Fibroblast of lung (primary cell): ENCODE results near the gene ENO3. TPM values are rescaled to one million over a fixed set of nuclear protein-coding genes. Genes with fewer than 3 reads are reported as not detected.

ENCODE experiments used
- DNase-seq, 2 donors: peaks; one replicate each; pipeline versions ENCODE4 v3.0.0 to v3.0.0-alpha.2; 2010; ENCODE audit warnings: low read depth in 2 of 2
- H2AFZ ChIP-seq: 2 replicates; pipeline ENCODE4 v1.5.1; 2012; ENCODE audit warnings: low read length, control low read depth, inconsistent platforms
- H3K27ac ChIP-seq: 2 replicates; pipeline ENCODE4 v1.5.1; 2011; ENCODE audit warnings: low read length, control low read depth; ENCODE audit not compliant: insufficient read depth
- H3K27me3 ChIP-seq: 2 replicates; pipeline ENCODE4 v1.5.1; 2011; ENCODE audit warnings: mild to moderate bottlenecking, low read length; ENCODE audit not compliant: control insufficient read depth, insufficient read depth
- H3K36me3 ChIP-seq: 2 replicates; pipeline ENCODE4 v1.5.1; 2011; ENCODE audit warnings: low read length; ENCODE audit not compliant: control insufficient read depth, insufficient read depth
- H3K4me1 ChIP-seq: 2 replicates; pipeline ENCODE4 v1.5.1; 2011; ENCODE audit warnings: low read length; ENCODE audit not compliant: control insufficient read depth, insufficient read depth; ENCODE audit errors: extremely low read depth
- H3K4me2 ChIP-seq: 2 replicates; pipeline ENCODE4 v1.5.1; 2011; ENCODE audit warnings: low read length, control low read depth; ENCODE audit not compliant: insufficient read depth; ENCODE audit errors: extremely low read depth
- H3K4me3 ChIP-seq, 4 experiments: fragments of 200-600 bp in 1 of 4; sonication (generic) in 1 of 4; replicated peaks in 1 of 4; 2 replicates each; pipeline ENCODE4 v1.5.1; 2011 to 2016; ENCODE audit warnings: low read length in 4 of 4, low read depth in 3 of 4, mild to moderate bottlenecking in 3 of 4, control low read depth in 2 of 4, inconsistent platforms in 1 of 4, mixed read lengths in 1 of 4; ENCODE audit not compliant: insufficient read depth in 1 of 4; ENCODE audit errors: control extremely low read depth in 1 of 4
- H3K79me2 ChIP-seq: 2 replicates; pipeline ENCODE4 v1.5.1; 2012; ENCODE audit warnings: mild to moderate bottlenecking, low read length, inconsistent platforms; ENCODE audit not compliant: control insufficient read depth, insufficient read depth
- H3K9ac ChIP-seq: 2 replicates; pipeline ENCODE4 v1.5.1; 2011; ENCODE audit warnings: mild to moderate bottlenecking, low read length, control low read depth; ENCODE audit not compliant: insufficient read depth
- H3K9me3 ChIP-seq: 2 replicates; pipeline ENCODE4 v1.5.1; 2012; ENCODE audit warnings: low read depth, low read length; ENCODE audit not compliant: control insufficient read depth, insufficient read depth
- H4K20me1 ChIP-seq: 2 replicates; pipeline ENCODE4 v1.5.1; 2011; ENCODE audit warnings: low read length; ENCODE audit not compliant: control insufficient read depth, insufficient read depth; ENCODE audit errors: extremely low read depth
- EZH2 ChIP-seq: IDR thresholded peaks from 2 replicates; pipeline ENCODE4 v1.5.1; 2012; ENCODE audit warnings: low read length, control low read depth, mild to moderate bottlenecking; ENCODE audit errors: missing control alignments
- polyA plus RNA-seq, 2 donors: library from polyadenylated mRNA; depleted of rRNA in 1 of 2; stranded (reverse) in 1 of 2; unstranded in 1 of 2; fragments of >200 nt; gene quantifications; 2 replicates each; pipeline ENCODE4 v1.2.1, GENCODE V29; 2011 to 2012; ENCODE audit warnings: missing spikeins in 1 of 2
- total RNA-seq: library from RNA; depleted of rRNA; stranded (reverse); fragments of >200 nt; gene quantifications from 2 replicates; pipeline ENCODE4 v1.2.1, GENCODE V29; 2014
- TF ChIP-seq, protein P1 (sequence below), 2 donors: IDR thresholded peaks in 1 of 2; conservative IDR thresholded peaks in 1 of 2; 1 replicate in 1 of 2; 2 replicates in 1 of 2; pipeline ENCODE4 v1.5.1; 2011 to 2012; ENCODE audit warnings: low read length in 2 of 2, control low read depth in 1 of 2, inconsistent platforms in 1 of 2, low read depth in 1 of 2, mild to moderate bottlenecking in 1 of 2

ENO3 gene
- total and polyA plus RNA-seq, 2 donors (not counting 1 experiment from before 2014, with no cell fraction given) = 2.0 to 4.3 TPM

DNA sequence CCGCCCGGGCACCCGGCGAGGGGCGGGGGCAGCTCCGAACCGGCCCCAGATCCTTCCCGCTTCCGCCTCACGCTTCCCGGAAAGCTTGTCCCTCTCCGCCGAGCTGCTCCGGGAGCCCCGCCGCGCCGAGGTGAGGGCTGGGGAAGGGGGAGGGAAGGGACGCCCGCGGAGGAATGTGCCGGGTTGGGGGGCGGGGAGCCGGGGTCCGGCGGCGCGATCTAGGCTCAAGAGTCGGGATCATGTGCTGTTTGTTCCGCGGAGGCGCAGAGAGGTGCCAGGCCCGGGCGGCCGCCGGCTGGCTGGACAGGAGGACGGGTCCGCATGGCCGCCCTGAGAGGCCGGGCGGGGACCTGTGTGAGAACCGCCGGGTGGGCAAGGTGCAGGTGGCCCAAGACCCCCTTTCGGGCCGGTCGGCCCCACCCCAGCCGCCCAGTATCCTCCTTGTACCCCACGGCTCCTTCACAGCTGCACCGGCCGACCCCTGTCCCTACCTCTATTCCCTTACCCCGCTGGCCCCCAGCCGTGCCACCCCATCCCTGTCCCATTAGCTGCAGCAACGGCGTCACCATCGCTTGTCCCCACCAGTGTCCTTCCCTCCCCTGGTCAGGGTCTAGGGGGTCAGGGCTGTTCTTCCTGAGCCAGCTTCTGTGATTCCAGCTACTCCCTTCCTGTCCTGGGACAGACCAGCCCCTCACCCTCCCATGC, 47.3 kb downstream of the ENO3 start:
- H3K4me1 ChIP-seq = peaks cover 12% of the 10 kb centered on the region
- no peaks in the 10 kb centered on the region for H3K27me3 ChIP-seq
- H3K79me2 ChIP-seq = peaks cover 29% of the 10 kb centered on the region
- no peaks in the 10 kb centered on the region for H4K20me1 ChIP-seq
- H3K4me3 ChIP-seq = peak overlapping the region; percentile 68 to 95 (median 92)
- TF ChIP-seq, protein P1, sequence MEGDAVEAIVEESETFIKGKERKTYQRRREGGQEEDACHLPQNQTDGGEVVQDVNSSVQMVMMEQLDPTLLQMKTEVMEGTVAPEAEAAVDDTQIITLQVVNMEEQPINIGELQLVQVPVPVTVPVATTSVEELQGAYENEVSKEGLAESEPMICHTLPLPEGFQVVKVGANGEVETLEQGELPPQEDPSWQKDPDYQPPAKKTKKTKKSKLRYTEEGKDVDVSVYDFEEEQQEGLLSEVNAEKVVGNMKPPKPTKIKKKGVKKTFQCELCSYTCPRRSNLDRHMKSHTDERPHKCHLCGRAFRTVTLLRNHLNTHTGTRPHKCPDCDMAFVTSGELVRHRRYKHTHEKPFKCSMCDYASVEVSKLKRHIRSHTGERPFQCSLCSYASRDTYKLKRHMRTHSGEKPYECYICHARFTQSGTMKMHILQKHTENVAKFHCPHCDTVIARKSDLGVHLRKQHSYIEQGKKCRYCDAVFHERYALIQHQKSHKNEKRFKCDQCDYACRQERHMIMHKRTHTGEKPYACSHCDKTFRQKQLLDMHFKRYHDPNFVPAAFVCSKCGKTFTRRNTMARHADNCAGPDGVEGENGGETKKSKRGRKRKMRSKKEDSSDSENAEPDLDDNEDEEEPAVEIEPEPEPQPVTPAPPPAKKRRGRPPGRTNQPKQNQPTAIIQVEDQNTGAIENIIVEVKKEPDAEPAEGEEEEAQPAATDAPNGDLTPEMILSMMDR (conservative IDR thresholded peaks at IDR 0.05 in 1 of 2, IDR thresholded peaks at IDR 0.05 in 1 of 2; ENCODE audit: low read depth in 1 of 2, low read length in 2 of 2) = no peak
- TF ChIP-seq EZH2 = no peak
- H2AFZ ChIP-seq = no peak overlapping the region
- peak overlapping the region; percentile 67 for H3K9ac ChIP-seq
- peak overlapping the region; percentile 61 for H3K27ac ChIP-seq
- H3K4me2 ChIP-seq = peak overlapping the region; percentile 86
- no peaks in the 10 kb centered on the region for H3K9me3 ChIP-seq
- H3K36me3 ChIP-seq = peaks cover 13% of the 10 kb centered on the region
- peak; percentile 10 to 34 for DNase-seq

DNA sequence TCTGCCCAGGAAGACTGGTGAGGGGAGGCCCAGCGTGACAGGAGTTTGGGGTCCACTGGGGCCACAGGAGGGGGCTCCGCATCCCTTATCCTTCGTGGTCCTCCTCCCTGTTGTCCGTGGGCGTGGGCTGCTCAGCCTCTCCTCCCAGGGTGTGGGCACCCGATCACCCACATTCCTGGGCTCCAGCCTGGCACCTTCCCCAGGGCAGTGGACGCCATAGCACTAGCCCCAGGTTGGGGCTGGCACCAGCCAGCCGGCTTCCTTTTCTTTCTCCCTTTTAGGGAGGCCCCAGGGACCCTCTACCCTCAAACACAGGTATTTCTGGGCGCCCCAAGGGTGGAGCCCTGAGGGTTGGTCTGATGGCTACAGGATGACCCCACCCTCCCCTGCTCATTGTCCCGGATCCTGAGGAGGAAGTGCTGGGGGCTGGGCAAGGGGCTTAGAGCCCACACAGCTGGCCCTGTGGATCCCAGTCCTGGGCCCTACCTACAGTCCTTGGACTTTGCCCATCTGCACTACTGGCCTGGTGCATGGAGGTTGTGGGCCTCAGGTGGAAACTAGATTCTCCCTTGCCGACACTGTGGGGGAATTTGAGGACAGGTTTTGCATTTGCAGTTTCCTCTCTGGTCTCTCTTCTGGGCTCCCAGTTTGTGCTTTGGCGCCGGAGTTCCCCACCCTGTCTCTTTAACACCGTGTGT, 48.0 kb downstream of the ENO3 start:
- Histone ChIP-seq H3K4me1 (peaks cover 12% of the 10 kb centered on the region), H3K4me2 (peak overlapping the region; percentile 86), H3K36me3 (peaks cover 20% of the 10 kb centered on the region), H3K27me3 (no peaks in the 10 kb centered on the region), H3K79me2 (peaks cover 29% of the 10 kb centered on the region), H4K20me1 (no peaks in the 10 kb centered on the region), H2AFZ (no peak overlapping the region), H3K27ac (peak overlapping the region; percentile 61), H3K9me3 (no peaks in the 10 kb centered on the region), H3K9ac (peak overlapping the region; percentile 67), H3K4me3 (peak overlapping the region; percentile 68 to 95 (median 92))
- no peak for DNase-seq
- TF ChIP-seq, protein P1 (conservative IDR thresholded peaks at IDR 0.05 in 1 of 2, IDR thresholded peaks at IDR 0.05 in 1 of 2; ENCODE audit: low read depth in 1 of 2, low read length in 2 of 2) = no peak
- TF ChIP-seq EZH2 = no peak

DNA sequence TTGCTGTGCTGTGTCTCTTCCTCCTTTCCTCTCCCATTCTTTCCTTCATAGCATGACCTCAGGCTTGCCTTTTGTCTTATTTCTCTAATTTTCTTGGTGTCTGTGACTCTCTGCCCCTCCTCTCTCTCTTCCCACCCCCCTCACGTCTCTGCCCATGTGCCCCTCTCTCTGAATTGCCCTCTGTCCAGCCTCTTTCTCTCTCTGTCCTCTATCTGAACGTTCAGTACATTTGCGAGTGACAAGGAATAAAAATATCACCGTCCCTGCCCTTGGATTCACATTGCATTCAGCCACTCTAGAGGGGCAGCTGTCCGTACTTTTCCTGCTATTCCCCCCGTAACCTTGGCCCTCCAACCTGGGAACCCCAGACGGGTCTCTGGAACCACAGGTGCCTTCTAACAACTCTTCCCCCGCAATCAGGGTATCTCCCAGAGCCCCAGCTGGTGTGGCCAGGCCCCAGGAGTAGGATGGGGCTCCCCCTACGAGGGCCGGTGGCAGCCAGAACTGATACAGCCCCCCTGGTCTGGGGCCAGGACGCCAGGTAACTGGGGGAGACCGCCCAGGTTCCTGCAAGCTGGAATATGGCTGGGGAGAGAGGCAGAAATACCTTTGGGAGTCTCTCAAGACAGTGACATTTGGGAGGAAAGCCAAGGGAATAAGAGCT, 48.6 kb downstream of the ENO3 start:
- no peak overlapping the region for H2AFZ ChIP-seq
- H3K9ac ChIP-seq = no peak overlapping the region
- H3K9me3 ChIP-seq = no peaks in the 10 kb centered on the region
- no peaks in the 10 kb centered on the region for H4K20me1 ChIP-seq
- H3K4me1 ChIP-seq = peaks cover 12% of the 10 kb centered on the region
- no peaks in the 10 kb centered on the region for H3K27me3 ChIP-seq
- DNase-seq = no peak
- H3K79me2 ChIP-seq = peaks cover 29% of the 10 kb centered on the region
- H3K4me3 ChIP-seq = peak overlapping the region; percentile 68 to 95 (median 92)
- TF ChIP-seq EZH2 = no peak
- TF ChIP-seq, protein P1 (conservative IDR thresholded peaks at IDR 0.05 in 1 of 2, IDR thresholded peaks at IDR 0.05 in 1 of 2; ENCODE audit: low read depth in 1 of 2, low read length in 2 of 2) = no peak
- H3K4me2 ChIP-seq = peak overlapping the region; percentile 86
- H3K36me3 ChIP-seq = peaks cover 25% of the 10 kb centered on the region
- peak overlapping the region; percentile 12 for H3K27ac ChIP-seq
